Measurements from ENCODE around the gene PSMD14.
"Not testable (repeated sequence)": the region's sequence is repeated elsewhere in the genome, so short reads cannot be mapped to it uniquely, and the experiment has no call there.

GRCh38 chr2:161278564-161279229 is 29.5 kb upstream of the PSMD14 start:
- TF ChIP-seq CBX8 (IDR thresholded peaks at IDR 0.05; ENCODE audit: borderline replicate concordance, low read depth, low read length); TEAD4 (IDR thresholded peaks at IDR 0.05; ENCODE audit: low read depth, low read length); TCF12 (IDR thresholded peaks at IDR 0.05; ENCODE audit: low read depth, low read length); POLR2A (IDR thresholded peaks at IDR 0.05; ENCODE audit: control extremely low read depth in 1 of 2, low read depth in 2 of 2, low read length in 2 of 2): not testable (repeated sequence)

All from H1 (cell line).